ENCODE results near the gene FAM83E. TPM values are rescaled to one million over a fixed set of nuclear protein-coding genes. Genes with fewer than 3 reads are reported as not detected.

FAM83E gene
- polyA plus RNA-seq, 1 experiment: not detected

GRCh38 chr19:48575931-48576622, 38.8 kb downstream of the FAM83E start:
- TF ChIP-seq, protein P1, sequence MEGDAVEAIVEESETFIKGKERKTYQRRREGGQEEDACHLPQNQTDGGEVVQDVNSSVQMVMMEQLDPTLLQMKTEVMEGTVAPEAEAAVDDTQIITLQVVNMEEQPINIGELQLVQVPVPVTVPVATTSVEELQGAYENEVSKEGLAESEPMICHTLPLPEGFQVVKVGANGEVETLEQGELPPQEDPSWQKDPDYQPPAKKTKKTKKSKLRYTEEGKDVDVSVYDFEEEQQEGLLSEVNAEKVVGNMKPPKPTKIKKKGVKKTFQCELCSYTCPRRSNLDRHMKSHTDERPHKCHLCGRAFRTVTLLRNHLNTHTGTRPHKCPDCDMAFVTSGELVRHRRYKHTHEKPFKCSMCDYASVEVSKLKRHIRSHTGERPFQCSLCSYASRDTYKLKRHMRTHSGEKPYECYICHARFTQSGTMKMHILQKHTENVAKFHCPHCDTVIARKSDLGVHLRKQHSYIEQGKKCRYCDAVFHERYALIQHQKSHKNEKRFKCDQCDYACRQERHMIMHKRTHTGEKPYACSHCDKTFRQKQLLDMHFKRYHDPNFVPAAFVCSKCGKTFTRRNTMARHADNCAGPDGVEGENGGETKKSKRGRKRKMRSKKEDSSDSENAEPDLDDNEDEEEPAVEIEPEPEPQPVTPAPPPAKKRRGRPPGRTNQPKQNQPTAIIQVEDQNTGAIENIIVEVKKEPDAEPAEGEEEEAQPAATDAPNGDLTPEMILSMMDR (IDR thresholded peaks at IDR 0.05; ENCODE audit: low read depth, low read length): no peak
- Histone ChIP-seq H3K27me3 (ENCODE audit: control insufficient read depth, insufficient read depth, low read length) (no peaks in the 10 kb centered on the region), H3K9me3 (ENCODE audit: control insufficient read depth, insufficient read depth, low read length) (no peaks in the 10 kb centered on the region), H3K4me3 (ENCODE audit: low read depth, low read length) (no peak overlapping the region), H3K27ac (ENCODE audit: low read depth, low read length) (no peak overlapping the region)
- ChIA-PET POLR2A (no interaction called here), CTCF (interaction anchor here (3.0 kb wide), 1 partner anchor 13 kb away, joined by 19 read pairs; no protein-coding TSS in a partner anchor)
- no peak for DNase-seq (ENCODE audit: low read depth, low spot score)

- H3K27ac ChIP-seq (ENCODE audit: low read depth, low read length): no peak overlapping the region
- TF ChIP-seq, protein P1 (IDR thresholded peaks at IDR 0.05; ENCODE audit: low read depth, low read length): no peak
- no peak overlapping the region for H3K4me3 ChIP-seq (ENCODE audit: low read depth, low read length)
- ChIA-PET CTCF (interaction anchor here (0.7 to 1.6 kb wide), 2 partner anchors 14 to 16 kb away, joined by 3 to 4 read pairs; no protein-coding TSS in a partner anchor), POLR2A (interaction anchor here (0.6 kb wide), 1 partner anchor 80 kb away, joined by 3 read pairs; no protein-coding TSS in a partner anchor)
- H3K9me3 ChIP-seq (ENCODE audit: control insufficient read depth, insufficient read depth, low read length): no peaks in the 10 kb centered on the region
- H3K27me3 ChIP-seq (ENCODE audit: control insufficient read depth, insufficient read depth, low read length): no peaks in the 10 kb centered on the region
- no peak for DNase-seq (ENCODE audit: low read depth, low spot score)
These were observed 41.7 kb downstream of the FAM83E start for GRCh38 chr19:48573163-48573505.

DNA sequence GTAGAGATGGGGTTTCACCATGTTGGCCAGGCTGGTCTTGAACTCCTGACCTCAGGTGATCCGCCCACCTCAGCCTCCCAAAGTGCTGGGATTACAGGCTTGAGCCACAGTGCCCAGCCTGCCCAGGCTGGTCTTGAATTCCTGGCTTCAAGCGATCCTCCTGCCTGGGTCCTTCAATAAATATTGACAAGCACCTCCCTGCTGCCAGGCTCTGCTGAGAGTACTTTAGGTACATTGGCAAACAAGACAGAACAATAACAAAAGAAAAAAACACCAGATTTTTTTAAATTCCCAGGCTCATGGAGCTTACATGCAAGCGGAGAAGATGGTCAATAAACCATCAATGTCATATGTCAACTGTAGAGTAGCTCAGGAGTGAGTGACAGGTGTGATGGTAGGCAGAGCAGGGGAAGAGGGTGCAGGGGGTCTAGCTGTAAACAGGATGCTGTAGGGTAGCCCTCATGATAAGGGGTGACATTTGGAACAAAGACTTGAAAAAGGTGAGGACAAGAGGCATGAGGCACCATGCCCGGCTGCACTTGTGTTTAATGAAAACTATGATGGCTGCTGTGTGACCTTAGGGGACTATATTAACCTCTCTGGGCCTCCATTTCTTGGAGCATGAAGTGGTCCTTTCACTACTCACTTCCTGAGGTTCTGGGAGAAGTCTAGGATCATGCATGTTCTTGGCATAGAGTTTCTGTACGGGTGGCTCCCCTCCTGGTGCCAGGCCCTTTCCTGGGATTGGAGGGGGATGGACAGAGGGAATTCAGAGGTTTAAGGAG, 43.3 kb downstream of the FAM83E start:
- ChIA-PET POLR2A (interaction anchor here (0.6 kb wide), 1 partner anchor 138 kb away, joined by 3 read pairs; no protein-coding TSS in a partner anchor), CTCF (interaction anchor here (1.5 to 1.8 kb wide), 3 partner anchors 13 to 82 kb away, joined by 4 to 8 read pairs (median 6); no protein-coding TSS in a partner anchor)
- Histone ChIP-seq H3K9me3 (ENCODE audit: control insufficient read depth, insufficient read depth, low read length) (no peaks in the 10 kb centered on the region), H3K27me3 (ENCODE audit: control insufficient read depth, insufficient read depth, low read length) (no peaks in the 10 kb centered on the region), H3K27ac (ENCODE audit: low read depth, low read length) (no peak overlapping the region), H3K4me3 (ENCODE audit: low read depth, low read length) (no peak overlapping the region)
- no peak for DNase-seq (ENCODE audit: low read depth, low spot score)
- TF ChIP-seq, protein P1 (IDR thresholded peaks at IDR 0.05; ENCODE audit: low read depth, low read length): no peak

DNA sequence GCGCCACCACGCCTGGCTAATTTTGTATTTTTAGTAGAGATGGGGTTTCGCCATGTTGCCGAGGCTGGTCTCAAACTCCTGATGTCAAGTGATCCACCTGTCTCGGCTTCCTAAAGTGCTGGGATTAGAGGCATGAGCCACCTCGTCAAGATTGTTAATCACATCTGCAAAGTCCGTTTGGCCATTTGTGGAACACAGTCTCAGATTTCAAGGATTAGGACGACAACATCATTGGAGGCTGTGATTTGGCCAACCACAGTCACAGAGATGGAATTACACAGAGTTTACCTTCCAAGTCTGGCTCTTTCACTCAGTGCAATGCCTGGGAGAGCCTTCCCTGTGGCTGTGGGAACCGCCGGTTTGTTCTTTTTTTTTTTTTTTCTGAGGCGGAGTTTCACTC, 45.1 kb downstream of the FAM83E start:
- TF ChIP-seq, protein P1 (IDR thresholded peaks at IDR 0.05; ENCODE audit: low read depth, low read length): no peak
- CTCF ChIA-PET: interaction anchor here (0.6 to 1.5 kb wide), 3 partner anchors 64 to 1395 kb away, joined by 3 to 6 read pairs (median 4); no protein-coding TSS in a partner anchor

More for the DNA sequence above, 45.1 kb downstream of the FAM83E start:
- H3K4me3 ChIP-seq (ENCODE audit: low read depth, low read length): no peak overlapping the region
- no peak for DNase-seq (ENCODE audit: low read depth, low spot score)
- POLR2A ChIA-PET: no interaction called here
- H3K27ac ChIP-seq (ENCODE audit: low read depth, low read length): peak overlapping the region; percentile 11
- no peaks in the 10 kb centered on the region for H3K27me3 ChIP-seq (ENCODE audit: control insufficient read depth, insufficient read depth, low read length)
- H3K9me3 ChIP-seq (ENCODE audit: control insufficient read depth, insufficient read depth, low read length): no peaks in the 10 kb centered on the region

All from AG04450 (cell line).